Measurements from ENCODE around the gene ECSIT.
"Not testable (repeated sequence)": the region's sequence is repeated elsewhere in the genome, so short reads cannot be mapped to it uniquely, and the experiment has no call there.

Gene ECSIT

GRCh38 chr19:11473725-11474124 is 55.2 kb downstream of the ECSIT start:
- no peak for DNase-seq

DNA sequence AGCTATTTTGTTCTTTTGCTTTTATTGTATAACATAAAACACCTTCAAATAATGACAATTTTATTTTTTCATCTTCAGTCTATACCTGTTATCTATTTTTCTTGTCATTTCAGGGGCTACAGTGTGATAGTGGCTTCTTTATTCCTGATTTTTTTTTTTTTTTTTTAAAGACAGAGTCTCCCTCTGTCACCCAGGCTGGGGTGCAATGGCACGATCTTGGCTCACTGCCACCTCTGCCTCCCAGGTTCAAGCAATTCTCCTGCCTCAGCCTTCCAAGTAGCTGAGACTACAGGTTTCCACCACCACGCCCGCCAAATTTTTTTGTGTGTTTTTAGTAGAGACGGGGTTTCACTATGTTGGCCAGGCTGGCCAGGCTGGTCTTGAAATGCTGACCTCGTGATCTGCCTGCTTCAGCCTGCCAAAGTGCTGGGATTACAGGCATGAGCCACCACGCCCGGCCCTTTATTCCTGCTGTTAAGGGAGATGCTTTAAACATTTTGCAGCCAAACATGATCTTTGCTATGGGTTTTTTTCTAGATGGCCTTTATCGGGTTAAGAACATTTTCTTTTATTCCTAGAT is 60.6 kb downstream of the ECSIT start:
- not testable (repeated sequence) for DNase-seq

- no peak for DNase-seq
Measured at GRCh38 chr19:11465600-11465999, 63.3 kb downstream of the ECSIT start.

DNA sequence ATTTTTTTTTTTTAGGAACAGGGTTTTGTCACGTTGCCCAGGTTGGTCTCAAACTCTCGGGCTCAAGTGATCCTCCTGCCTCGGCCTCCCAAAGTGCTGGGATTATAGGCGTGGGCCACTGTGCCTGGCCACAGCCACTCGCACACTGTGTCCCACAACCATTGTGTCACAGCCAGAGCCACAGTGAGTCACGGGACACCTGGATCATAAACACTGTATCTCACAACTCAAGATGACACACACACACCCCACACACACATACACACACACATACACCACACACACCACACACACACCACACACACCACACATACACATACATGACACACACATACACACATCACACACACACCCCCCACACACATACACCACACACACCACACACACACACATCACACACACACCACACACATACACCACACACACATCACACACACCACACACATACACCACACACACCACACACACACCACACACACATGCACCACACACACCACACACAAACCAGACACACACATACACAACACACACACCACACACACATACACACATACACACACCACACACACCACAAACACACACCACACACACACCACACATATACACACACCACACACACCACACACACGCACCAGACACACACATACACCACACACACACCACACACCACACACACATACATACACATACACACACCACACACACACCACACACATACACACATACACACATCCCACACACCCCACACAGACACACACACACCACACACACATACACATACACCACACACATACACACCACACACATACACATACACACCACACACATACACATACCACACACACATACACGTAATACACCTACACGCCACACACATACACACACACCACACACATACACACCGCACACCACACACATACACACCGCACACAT is 64.3 kb downstream of the ECSIT start:
- no peak for DNase-seq

DNA sequence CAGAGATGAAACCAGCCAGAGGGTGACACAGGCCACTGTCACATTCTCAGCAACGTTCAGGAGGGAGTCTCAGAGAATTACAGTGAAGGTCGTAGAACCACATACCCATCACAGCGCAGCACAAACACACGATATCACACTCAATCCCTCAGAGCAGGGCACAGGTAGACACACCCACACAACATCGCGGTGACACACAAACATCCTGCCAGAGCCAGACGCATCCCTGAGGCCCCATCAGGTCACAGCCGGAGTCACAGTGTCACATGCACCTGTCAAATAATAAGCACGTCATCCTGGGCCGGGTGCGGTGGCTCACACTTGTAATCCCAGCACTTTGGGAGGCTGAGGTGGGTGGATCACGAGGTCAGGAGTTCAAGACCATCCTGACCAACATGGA is 65.5 kb downstream of the ECSIT start:
- DNase-seq: no peak

GRCh38 chr19:11461453-11461852 is 67.5 kb downstream of the ECSIT start:
- no peak for DNase-seq

DNA sequence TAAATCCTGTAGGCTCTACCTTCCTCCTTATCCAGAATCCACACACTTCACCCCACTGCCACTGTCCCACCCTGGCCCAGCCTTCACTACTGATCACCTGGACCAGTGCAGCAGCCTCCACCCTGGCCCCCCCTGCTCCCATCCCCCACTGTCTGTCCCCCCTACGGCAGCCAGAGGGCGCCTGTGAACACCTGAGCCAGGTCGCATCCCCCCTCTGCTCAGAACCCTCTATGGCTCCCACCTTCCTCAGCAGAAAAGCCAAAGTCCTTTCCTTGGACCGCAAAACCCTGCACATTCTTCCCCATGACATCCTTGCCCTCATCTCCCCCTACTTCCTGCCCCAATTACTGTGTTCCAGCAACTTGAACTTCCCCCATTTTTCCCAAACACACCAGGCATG is 68.7 kb downstream of the ECSIT start:
- no peak for DNase-seq

DNA sequence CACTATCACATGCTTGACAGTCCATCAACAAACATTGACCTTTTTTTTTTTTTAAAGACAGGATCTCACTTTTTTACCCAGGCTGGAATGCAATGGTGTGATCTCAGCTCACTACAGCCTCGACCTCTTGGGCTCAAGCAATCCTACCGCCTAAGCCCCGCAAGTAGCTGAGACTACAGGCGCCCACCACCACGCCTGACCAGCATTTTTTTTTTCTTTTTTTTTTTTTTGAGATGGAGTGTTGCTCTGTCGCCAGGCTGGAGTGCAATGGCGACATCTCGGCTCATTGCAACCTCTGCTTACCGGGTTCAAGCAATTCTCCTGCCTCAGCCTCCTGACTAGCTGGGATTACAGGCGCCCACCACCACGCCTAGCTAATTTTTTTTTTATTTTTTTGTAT is 70.0 kb downstream of the ECSIT start:
- DNase-seq: not testable (repeated sequence)

- no peak for DNase-seq
Measured at GRCh38 chr19:11458236-11458900, 70.6 kb downstream of the ECSIT start.

DNA sequence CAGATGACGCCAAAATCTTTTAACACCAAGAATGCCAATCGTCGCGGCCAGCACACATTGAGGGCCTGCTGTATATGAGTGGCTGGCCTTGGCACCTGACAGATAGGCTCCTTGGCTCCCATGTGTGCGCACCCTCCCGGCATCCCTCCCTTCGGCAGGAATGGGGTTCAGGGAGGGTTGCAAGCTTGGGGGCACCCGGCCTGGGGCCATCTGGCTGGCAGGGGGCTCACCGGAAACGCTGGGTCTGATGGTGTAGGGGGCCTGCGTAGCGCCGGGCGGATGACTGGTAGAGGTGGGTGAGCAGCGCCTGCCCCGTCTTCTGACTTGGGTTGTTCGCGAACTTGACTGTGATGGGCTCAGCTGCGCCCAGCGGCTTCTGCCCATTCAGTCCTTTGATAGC is 71.1 kb downstream of the ECSIT start:
- DNase-seq: no peak

GRCh38 chr19:11457115-11457514 is 71.8 kb downstream of the ECSIT start:
- no peak for DNase-seq

GRCh38 chr19:11456659-11457058 is 72.3 kb downstream of the ECSIT start:
- no peak for DNase-seq
